GM13976 (cell line): ENCODE data around the gene SEPTIN5.
"Not testable (repeated sequence)": the region's sequence is repeated elsewhere in the genome, so short reads cannot be mapped to it uniquely, and the experiment has no call there.

Experiments used
- DNase-seq: peaks from one replicate; pipeline ENCODE4 v3.0.0; 2012; ENCODE audit warnings: low spot score
- CTCF ChIP-seq: IDR thresholded peaks from 2 replicates; pipeline ENCODE4 v1.5.1; 2012; ENCODE audit warnings: borderline replicate concordance, mild to moderate bottlenecking; ENCODE audit not compliant: insufficient read depth; ENCODE audit errors: extremely low read depth, missing control alignments, control extremely low read depth
- in situ Hi-C: fragments of 300-500 bp; cut with MboI; formaldehyde crosslinking; loops from one replicate; pipeline ENCODE4 v1.12.0; 2022; ENCODE audit warnings: low sequenced_read_pairs, mixed read lengths, inconsistent platforms; ENCODE audit not compliant: unreplicated experiment

Gene SEPTIN5

GRCh38 chr22:19722178-19722981, 8.1 kb downstream of the SEPTIN5 start:
- no peak for DNase-seq
- in situ Hi-C loops, result no loop called here
- TF ChIP-seq CTCF, result no peak

- no peak for DNase-seq
- in situ Hi-C loops, result no loop called here
- TF ChIP-seq CTCF, result no peak
Measured at GRCh38 chr22:19722982-19723231, 8.6 kb downstream of the SEPTIN5 start.

GRCh38 chr22:19723232-19723982, 9.1 kb downstream of the SEPTIN5 start, which contains the start of gene GP1BB:
GP1BB (plus strand) TSS chr22:19723539; CDS start chr22:19723570, 31 bp downstream.
- peak; percentile 67 for DNase-seq
- in situ Hi-C loops, result no loop called here
- TF ChIP-seq CTCF, result no peak

GRCh38 chr22:19723983-19724827, 9.9 kb downstream of the SEPTIN5 start:
- DNase-seq, result peak; percentile 69
- in situ Hi-C loops, result no loop called here
- TF ChIP-seq CTCF, result no peak

GRCh38 chr22:19724927-19725661, 10.8 kb downstream of the SEPTIN5 start:
- DNase-seq, result no peak
- no peak for TF ChIP-seq CTCF
- in situ Hi-C loops, result no loop called here

- in situ Hi-C loops, DNase-seq: not testable (repeated sequence)
Measured at GRCh38 chr22:19726064-19726788, 11.9 kb downstream of the SEPTIN5 start.
